ENCODE results near the gene HNRNPA3.

DNA sequence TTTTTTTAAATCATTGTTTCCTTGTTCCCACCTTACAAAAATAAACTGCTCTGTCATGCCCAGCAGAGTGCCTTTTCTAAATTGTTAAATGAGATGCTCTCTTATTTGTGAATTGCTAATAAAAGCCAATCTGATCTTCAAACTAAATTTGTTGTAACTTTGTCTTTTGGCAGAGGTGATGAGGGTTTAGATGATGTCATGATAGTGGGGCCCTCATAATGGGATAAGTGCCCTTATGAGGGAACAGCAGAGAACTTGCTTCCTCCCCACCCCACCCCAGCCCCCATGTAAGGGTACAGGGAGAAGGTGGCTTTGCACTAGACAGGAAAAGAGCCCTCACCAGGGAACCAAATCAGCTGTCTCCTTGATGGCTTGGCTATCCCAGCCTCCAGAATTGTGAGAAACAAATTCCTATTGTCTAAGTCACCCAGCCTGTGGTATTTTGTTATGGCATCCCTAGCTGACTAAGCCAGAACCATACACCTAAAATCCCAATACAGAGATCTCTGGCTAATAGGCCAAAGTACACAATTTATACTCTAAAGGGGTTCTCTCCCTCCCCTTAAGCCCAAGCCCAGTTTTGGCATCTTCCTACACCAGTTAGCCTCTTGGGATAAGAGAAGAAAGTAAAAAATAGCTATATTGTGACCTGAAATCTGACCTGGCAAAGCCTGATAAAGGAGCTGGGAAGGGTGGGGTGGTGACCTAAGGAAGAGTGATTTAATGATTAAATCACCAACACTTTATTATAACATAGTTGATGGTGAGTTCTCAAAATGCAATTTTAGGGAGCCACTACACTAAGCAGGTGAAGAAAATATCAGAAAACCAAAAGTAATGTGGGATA is 40.3 kb upstream of the HNRNPA3 start:
- TF ChIP-seq TEAD4 (IDR thresholded peaks at IDR 0.05) (peak; percentile 15; the same call in 1 of the 2 replicates), TAF1 (IDR thresholded peaks at IDR 0.05; ENCODE audit: low read depth) (no peak), CREB1 (IDR thresholded peaks at IDR 0.05; ENCODE audit: low read depth) (no peak), TCF12 (IDR thresholded peaks at IDR 0.05; ENCODE audit: low read depth) (no peak), YY1 (IDR thresholded peaks at IDR 0.05; ENCODE audit: low read depth) (no peak), EP300 (IDR thresholded peaks at IDR 0.05; ENCODE audit: borderline replicate concordance) (no peak), CEBPB (IDR thresholded peaks at IDR 0.05) (no peak), ZBTB7A (IDR thresholded peaks at IDR 0.05; ENCODE audit: low read depth) (no peak), FOXM1 (IDR thresholded peaks at IDR 0.05; ENCODE audit: borderline replicate concordance, low read depth) (no peak)
- TF ChIP-seq, protein P1, sequence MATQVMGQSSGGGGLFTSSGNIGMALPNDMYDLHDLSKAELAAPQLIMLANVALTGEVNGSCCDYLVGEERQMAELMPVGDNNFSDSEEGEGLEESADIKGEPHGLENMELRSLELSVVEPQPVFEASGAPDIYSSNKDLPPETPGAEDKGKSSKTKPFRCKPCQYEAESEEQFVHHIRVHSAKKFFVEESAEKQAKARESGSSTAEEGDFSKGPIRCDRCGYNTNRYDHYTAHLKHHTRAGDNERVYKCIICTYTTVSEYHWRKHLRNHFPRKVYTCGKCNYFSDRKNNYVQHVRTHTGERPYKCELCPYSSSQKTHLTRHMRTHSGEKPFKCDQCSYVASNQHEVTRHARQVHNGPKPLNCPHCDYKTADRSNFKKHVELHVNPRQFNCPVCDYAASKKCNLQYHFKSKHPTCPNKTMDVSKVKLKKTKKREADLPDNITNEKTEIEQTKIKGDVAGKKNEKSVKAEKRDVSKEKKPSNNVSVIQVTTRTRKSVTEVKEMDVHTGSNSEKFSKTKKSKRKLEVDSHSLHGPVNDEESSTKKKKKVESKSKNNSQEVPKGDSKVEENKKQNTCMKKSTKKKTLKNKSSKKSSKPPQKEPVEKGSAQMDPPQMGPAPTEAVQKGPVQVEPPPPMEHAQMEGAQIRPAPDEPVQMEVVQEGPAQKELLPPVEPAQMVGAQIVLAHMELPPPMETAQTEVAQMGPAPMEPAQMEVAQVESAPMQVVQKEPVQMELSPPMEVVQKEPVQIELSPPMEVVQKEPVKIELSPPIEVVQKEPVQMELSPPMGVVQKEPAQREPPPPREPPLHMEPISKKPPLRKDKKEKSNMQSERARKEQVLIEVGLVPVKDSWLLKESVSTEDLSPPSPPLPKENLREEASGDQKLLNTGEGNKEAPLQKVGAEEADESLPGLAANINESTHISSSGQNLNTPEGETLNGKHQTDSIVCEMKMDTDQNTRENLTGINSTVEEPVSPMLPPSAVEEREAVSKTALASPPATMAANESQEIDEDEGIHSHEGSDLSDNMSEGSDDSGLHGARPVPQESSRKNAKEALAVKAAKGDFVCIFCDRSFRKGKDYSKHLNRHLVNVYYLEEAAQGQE (IDR thresholded peaks at IDR 0.05; ENCODE audit: low read depth), result no peak
